OCI-LY7 (cell line): ENCODE data around the gene HMOX2. TPM values are rescaled to one million over a fixed set of nuclear protein-coding genes. Genes with fewer than 3 reads are reported as not detected.

Source experiments
- BruUV-seq: library from RNA; stranded (reverse); fragments of 400-500 nt; replicated peaks from 2 replicates; lab custom pipeline; 2021; lab: Mats Ljungman, UMichigan
- CTCF ChIA-PET: fragments of 300-600 bp; sonication (Branson Sonifier 250); formaldehyde crosslinking; loops from one replicate; lab custom pipeline; 2022; ENCODE audit warnings: antibody characterized with exemption; ENCODE audit not compliant: unreplicated experiment; lab: Charles Lee
- POLR2A ChIA-PET: fragments of 300-600 bp; sonication (Branson Sonifier 250); formaldehyde crosslinking; loops from one replicate; lab custom pipeline; 2022; ENCODE audit warnings: antibody characterized with exemption; lab: Charles Lee
- DNase-seq: peaks from one replicate; pipeline ENCODE4 v3.0.0-alpha.2; 2015; ENCODE audit warnings: low spot score
- H2AFZ ChIP-seq: fragments of 200-600 bp; sonication (generic), shearing (Covaris generic); 2 replicates; pipeline ENCODE4 v1.6.1; 2014; ENCODE audit warnings: mild to moderate bottlenecking, antibody characterized with exemption, low read length, moderate library complexity
- H3K27ac ChIP-seq: fragments of 200-600 bp; sonication (generic); 2 replicates; pipeline ENCODE4 v1.5.1; 2014; ENCODE audit warnings: mixed run types, low read depth, mild to moderate bottlenecking, moderate library complexity, low read length, inconsistent platforms; ENCODE audit not compliant: poor library complexity, severe bottlenecking
- H3K36me3 ChIP-seq: fragments of 200-600 bp; sonication (generic); 2 replicates; pipeline ENCODE4 v1.6.1; 2014; ENCODE audit warnings: mild to moderate bottlenecking, antibody characterized with exemption, low read length, moderate library complexity, mixed read lengths; ENCODE audit not compliant: insufficient read depth
- H3K4me1 ChIP-seq: fragments of 200-600 bp; sonication (generic); 2 replicates; pipeline ENCODE4 v1.5.1; 2014; ENCODE audit warnings: mild to moderate bottlenecking, low read length; ENCODE audit not compliant: insufficient read depth, poor library complexity, severe bottlenecking
- H3K4me2 ChIP-seq: fragments of 200-600 bp; sonication (generic); 2 replicates; pipeline ENCODE4 v1.6.1; 2014; ENCODE audit warnings: mild to moderate bottlenecking, low read length
- H3K4me3 ChIP-seq: fragments of 200-600 bp; sonication (generic); 2 replicates; pipeline ENCODE4 v1.5.1; 2014; ENCODE audit warnings: mild to moderate bottlenecking, low read depth, low read length; ENCODE audit not compliant: poor library complexity, severe bottlenecking
- H3K79me2 ChIP-seq: fragments of 200-600 bp; sonication (generic); 2 replicates; pipeline ENCODE4 v1.6.1; 2016; ENCODE audit warnings: low read depth, mild to moderate bottlenecking, low read length, moderate library complexity, mixed read lengths; ENCODE audit not compliant: insufficient read depth
- H3K9me2 ChIP-seq: fragments of 200-600 bp; sonication (generic); 2 replicates; pipeline ENCODE4 v1.6.1; 2016; ENCODE audit warnings: mild to moderate bottlenecking, low read length, mixed read lengths; ENCODE audit not compliant: insufficient read depth
- H3K9me3 ChIP-seq: fragments of 200-600 bp; sonication (generic); 2 replicates; pipeline ENCODE4 v1.6.1; 2014; ENCODE audit warnings: mild to moderate bottlenecking, mixed run types, low read length, mixed read lengths
- H4K20me1 ChIP-seq: fragments of 200-600 bp; sonication (generic); 2 replicates; pipeline ENCODE4 v1.6.1; 2014; ENCODE audit warnings: mild to moderate bottlenecking, antibody characterized with exemption, low read length, moderate library complexity, mixed read lengths; ENCODE audit not compliant: insufficient read depth
- EZH2phosphoT487 ChIP-seq: fragments of 200-600 bp; sonication (generic); IDR thresholded peaks from 2 replicates; pipeline ENCODE4 v1.6.1; 2018; ENCODE audit warnings: low read depth, borderline replicate concordance, mild to moderate bottlenecking, mixed run types, antibody characterized with exemption, low read length, moderate library complexity, mixed read lengths
- intact Hi-C: fragments of 100-400 bp; cut with micrococcal nuclease; formaldehyde crosslinking; loops from one replicate; pipeline ENCODE4 v1.10.0; 2022; ENCODE audit not compliant: unreplicated experiment
- total RNA-seq, 2 experiments: library from RNA; depleted of rRNA in 1 of 2; stranded (reverse); fragments of >200 nt in 1 of 2; shearing (Covaris generic) in 1 of 2; gene quantifications; 2 replicates each; pipeline ENCODE4 v1.2.3, GENCODE V29; 2014 to 2022
- TF ChIP-seq, protein P1 (sequence below): fragments of 200-600 bp; sonication (generic); conservative IDR thresholded peaks from 2 replicates; pipeline ENCODE4 v1.5.1; 2014; ENCODE audit warnings: mild to moderate bottlenecking, antibody characterized with exemption, low read length, moderate library complexity, mixed read lengths

Gene HMOX2
- total RNA-seq, 2 experiments from 2014 or later = 37.0 to 46.0 TPM

DNA sequence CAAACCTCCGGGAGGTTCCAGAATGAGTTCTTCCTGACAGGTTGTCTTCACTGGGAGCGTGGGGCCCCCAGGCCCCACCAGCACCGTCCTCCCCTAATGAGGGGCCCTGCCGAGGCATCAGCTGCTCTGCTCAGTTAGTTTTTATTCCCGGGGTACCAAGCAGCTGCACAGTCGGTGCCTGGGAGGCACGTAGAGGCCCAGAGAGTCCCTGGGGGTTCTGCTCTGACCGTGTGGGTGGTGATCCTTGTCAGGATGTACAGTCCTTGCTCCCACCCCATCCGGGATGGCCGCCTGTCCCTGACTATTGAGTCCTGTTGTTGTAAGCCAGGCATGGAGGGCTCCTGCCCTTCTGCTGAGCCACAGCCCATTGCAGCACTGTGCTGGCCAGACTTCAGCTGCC, 20.2 kb upstream of the HMOX2 start:
- ChIA-PET POLR2A (no interaction called here), CTCF (no interaction called here)
- Histone ChIP-seq H3K4me2 (no peak overlapping the region), H3K9me2 (no peaks in the 10 kb centered on the region), H3K79me2 (no peaks in the 10 kb centered on the region), H4K20me1 (no peaks in the 10 kb centered on the region), H3K4me3 (no peak overlapping the region), H2AFZ (no peak overlapping the region), H3K36me3 (peaks cover 92% of the 10 kb centered on the region), H3K27ac (no peak overlapping the region), H3K4me1 (no peaks in the 10 kb centered on the region), H3K9me3 (no peaks in the 10 kb centered on the region)
- no peak for TF ChIP-seq EZH2phosphoT487
- TF ChIP-seq, protein P1, sequence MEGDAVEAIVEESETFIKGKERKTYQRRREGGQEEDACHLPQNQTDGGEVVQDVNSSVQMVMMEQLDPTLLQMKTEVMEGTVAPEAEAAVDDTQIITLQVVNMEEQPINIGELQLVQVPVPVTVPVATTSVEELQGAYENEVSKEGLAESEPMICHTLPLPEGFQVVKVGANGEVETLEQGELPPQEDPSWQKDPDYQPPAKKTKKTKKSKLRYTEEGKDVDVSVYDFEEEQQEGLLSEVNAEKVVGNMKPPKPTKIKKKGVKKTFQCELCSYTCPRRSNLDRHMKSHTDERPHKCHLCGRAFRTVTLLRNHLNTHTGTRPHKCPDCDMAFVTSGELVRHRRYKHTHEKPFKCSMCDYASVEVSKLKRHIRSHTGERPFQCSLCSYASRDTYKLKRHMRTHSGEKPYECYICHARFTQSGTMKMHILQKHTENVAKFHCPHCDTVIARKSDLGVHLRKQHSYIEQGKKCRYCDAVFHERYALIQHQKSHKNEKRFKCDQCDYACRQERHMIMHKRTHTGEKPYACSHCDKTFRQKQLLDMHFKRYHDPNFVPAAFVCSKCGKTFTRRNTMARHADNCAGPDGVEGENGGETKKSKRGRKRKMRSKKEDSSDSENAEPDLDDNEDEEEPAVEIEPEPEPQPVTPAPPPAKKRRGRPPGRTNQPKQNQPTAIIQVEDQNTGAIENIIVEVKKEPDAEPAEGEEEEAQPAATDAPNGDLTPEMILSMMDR = no peak
- DNase-seq = no peak
- intact Hi-C loops = no loop called here
- TSS peak; percentile 61 for BruUV-seq

GRCh38 chr16:4460936-4461249, 15.3 kb upstream of the HMOX2 start:
- Histone ChIP-seq H3K27ac (no peak overlapping the region), H3K4me2 (no peak overlapping the region), H3K9me2 (no peaks in the 10 kb centered on the region), H3K36me3 (peaks cover 87% of the 10 kb centered on the region), H3K4me1 (no peaks in the 10 kb centered on the region), H3K79me2 (no peaks in the 10 kb centered on the region), H3K9me3 (no peaks in the 10 kb centered on the region), H2AFZ (no peak overlapping the region), H4K20me1 (no peaks in the 10 kb centered on the region), H3K4me3 (no peak overlapping the region)
- no peak for DNase-seq
- no peak for TF ChIP-seq EZH2phosphoT487
- TF ChIP-seq, protein P1 = no peak
- POLR2A ChIA-PET = interaction anchor here (0.7 kb wide), 2 partner anchors 85 to 305 kb away, joined by 3 to 4 read pairs; no protein-coding TSS in a partner anchor
- intact Hi-C loops = no loop called here
- BruUV-seq = no TSS peak
- CTCF ChIA-PET = no interaction called here

DNA sequence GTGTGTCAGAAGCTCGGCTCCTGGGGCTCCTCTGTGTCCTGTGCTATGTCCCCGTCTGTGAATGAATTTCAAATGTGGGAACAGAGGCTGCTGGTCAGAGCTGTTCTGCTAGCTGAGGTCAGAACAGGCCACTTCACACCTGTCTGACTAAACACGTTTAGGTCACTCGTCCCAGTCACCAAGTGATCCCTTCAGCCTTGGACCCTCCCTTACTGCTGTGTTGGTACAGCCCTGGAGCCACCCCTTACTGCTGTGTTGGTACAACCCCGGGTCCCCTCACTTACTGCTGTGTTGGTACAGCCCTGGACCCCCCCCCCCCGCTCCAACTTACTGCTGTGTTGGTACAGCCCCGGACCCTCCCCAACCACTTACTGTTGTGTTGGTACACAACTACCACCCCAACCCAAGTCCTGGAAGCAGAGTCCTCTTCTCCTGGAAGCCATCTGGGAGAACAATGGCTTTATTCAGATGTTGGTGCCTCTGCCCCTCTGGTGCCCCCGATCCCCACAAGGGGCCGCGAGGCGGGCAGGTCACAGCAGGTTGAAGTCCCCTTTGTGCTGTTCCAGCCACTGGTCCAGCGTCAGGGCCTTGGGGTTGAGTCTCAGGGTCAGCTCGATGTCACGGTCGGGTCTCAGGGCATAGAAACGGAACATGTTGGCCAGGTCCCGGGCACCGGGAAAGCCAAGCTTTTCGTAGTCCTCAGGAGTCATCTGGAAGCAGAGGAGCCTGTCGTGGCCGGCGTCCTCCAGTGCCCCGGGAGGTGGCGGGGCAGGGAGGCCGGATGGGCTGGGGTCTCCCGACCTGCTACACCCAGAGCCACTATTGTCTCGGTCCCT, 14.7 kb upstream of the HMOX2 start:
- no peak overlapping the region for H3K4me3 ChIP-seq
- no peaks in the 10 kb centered on the region for H3K9me2 ChIP-seq
- peak; percentile 58 for DNase-seq
- peaks cover 87% of the 10 kb centered on the region for H3K36me3 ChIP-seq
- intact Hi-C loops = no loop called here
- ChIA-PET POLR2A (interaction anchor here (0.7 kb wide), 1 partner anchor 304 kb away, joined by 4 read pairs; no protein-coding TSS in a partner anchor), CTCF (no interaction called here)
- H2AFZ ChIP-seq = no peak overlapping the region
- no peaks in the 10 kb centered on the region for H3K4me1 ChIP-seq
- no peak overlapping the region for H3K27ac ChIP-seq
- TF ChIP-seq EZH2phosphoT487 = no peak
- TF ChIP-seq, protein P1 = no peak
- BruUV-seq = no TSS peak
- no peaks in the 10 kb centered on the region for H3K79me2 ChIP-seq
- no peaks in the 10 kb centered on the region for H4K20me1 ChIP-seq
- no peaks in the 10 kb centered on the region for H3K9me3 ChIP-seq
- no peak overlapping the region for H3K4me2 ChIP-seq
